ENCODE measurements around the gene OSBPL1A.

- TF ChIP-seq CTCF (IDR thresholded peaks at IDR 0.05): no peak
- no peak for TF ChIP-seq ZFX (IDR thresholded peaks at IDR 0.05; ENCODE audit: borderline replicate concordance)
These were observed 256.9 kb downstream of the OSBPL1A start for GRCh38 chr18:24140697-24141096.

Data from 22Rv1 (cell line).